T-helper 1 cell treated with Interleukin-12 subunit alpha and Interleukin-12 subunit beta and Interleukin-4 antibody, amounts not matched to agents 30 ng/mL and 1 ng/mL, for 36 hours (primary cell): ENCODE results near the gene SLC45A3. TPM values are rescaled to one million over a fixed set of nuclear protein-coding genes. Genes with fewer than 3 reads are reported as not detected.

Experiments
- intact Hi-C: fragments of 100-400 bp; cut with micrococcal nuclease; formaldehyde crosslinking; loops from one replicate; pipeline ENCODE4 v1.15.1; 2024
- total RNA-seq: library from RNA; stranded (reverse); gene quantifications from 2 replicates; pipeline ENCODE4 v1.2.3, GENCODE V29; 2022

The SLC45A3 gene
- total RNA-seq, 1 donor from 2014 or later = 0.27 TPM

DNA sequence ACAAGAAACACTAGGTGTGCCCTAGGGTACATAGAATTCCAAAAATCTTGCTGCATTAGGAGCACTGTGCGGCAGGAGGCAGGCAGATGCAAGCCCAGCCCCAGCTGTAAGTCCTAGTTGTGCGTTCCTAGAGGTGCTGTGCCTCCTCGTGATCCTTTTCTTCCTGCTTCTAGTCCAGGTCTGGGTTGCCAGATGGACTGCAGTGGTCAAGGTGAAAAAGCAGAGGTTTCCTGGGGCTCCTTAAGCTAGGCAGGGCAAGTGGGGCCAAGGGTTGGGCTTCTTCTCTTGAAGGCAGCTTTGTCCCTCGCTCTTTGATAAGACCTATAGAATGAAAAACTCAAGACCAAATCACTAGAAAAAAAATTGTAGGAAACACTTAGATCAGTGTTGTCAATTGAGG, 21.6 kb upstream of the SLC45A3 start:
- intact Hi-C loops = no loop called here

DNA sequence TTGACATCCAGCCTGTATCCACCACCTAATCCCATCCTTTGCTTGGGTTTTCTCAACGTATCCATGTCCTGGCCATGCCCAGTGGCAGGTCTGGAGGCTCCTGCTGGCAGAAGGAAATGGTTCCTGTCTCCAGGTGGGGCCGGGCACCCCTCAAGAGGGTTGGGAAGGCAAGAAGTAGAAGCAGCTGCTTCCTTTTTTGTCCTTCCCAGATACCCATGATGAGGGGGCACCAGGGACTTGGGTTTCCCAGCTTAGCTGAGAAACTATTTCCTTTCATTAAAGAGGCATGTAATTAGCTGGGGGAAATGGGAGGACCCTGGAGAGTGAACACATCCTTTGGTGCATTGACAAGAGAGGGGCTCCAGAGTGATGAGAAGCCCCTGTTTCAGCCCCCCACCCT, 21.1 kb upstream of the SLC45A3 start:
- intact Hi-C loops = no loop called here

DNA sequence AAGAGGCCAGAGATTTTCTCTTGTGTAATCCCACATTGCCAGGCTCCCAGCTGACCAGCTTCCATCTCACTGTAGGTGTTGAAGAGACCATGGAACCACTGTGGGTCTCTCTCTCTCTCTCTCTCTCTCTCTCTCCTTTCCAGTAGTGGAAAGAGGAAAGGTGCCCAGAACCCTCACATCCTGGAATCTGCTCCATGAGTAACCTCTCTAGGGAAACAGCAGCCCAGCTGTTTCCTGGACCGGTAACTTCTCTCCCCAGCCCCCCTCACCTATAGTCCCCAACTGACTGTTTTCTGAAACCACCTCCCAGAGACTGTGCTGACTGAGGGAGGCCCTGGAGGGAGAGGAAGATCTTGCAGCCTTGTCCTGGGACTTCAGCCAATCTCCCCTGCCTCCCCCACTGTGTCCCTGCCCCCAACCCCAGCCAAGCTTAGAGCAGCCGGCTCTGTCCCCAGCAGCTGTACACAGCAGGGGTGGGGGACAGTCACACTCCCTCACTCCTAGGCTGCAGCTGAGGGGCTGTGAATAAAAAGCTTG, 20.6 kb upstream of the SLC45A3 start:
- intact Hi-C loops = no loop called here

DNA sequence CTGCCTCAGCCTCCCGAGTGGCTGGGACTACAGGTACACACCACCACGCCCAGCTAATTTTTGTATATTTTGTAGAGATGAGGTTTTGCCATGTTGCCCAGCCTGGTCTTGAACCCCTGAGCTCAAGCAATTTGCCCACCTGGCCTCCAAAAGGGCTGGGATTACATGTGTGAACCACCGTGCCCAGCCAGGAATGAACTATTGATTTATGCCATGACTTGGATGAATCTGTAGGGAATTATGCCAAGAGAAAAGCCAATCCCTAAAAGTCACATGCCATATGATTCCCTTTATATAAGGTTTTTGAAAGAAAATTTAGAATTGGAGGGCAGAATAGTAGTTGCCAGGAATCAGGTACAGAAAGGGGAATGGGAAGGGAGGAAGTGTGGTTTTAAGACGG, 19.1 kb upstream of the SLC45A3 start:
- intact Hi-C loops = no loop called here

DNA sequence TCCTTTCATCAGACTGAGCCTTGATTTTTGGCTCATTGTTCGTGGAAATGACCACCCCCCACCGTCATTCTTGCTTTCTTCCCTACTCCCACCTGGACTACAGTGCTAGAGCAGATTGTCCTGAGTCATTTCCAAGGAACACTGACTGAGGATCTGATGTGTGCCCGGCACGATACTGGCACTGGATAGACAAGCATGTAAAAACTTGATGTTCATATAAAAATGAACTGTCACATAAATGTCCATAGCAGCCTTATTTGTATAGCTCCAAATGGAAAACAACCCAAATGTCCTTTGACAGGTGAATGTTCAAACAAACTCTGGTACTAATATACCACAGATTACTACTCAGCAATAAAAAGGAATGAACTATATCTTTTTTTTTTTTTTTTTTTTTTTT, 18.6 kb upstream of the SLC45A3 start:
- intact Hi-C loops = no loop called here

DNA sequence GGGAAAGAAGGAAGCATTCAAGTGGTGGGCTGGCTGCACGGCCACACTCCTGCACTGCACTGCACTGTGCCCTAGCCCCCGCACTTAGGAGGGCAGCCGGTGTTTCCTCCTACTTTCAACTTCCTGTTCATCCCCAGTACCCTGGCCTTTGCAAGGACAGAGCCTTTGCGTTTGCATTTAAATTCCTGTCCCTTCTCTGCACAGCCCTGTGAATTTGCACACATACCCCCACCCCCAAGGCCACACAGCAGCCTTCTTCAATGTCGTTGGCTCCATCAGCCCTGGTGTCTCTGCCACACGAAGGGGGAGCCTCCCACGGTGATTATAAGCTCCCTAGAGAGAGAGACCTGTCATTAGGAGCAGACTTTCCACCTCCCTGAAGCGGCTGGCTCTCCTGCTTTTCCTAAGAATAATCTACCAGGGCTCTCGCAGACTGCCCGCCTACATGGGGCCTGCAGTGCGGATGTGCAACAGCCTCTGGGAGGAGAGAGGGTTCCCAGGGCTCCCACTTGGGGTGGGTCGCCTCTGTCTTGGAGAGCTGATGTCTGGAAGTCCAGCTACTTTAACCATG, 13.2 kb upstream of the SLC45A3 start:
- intact Hi-C loops = no loop called here

DNA sequence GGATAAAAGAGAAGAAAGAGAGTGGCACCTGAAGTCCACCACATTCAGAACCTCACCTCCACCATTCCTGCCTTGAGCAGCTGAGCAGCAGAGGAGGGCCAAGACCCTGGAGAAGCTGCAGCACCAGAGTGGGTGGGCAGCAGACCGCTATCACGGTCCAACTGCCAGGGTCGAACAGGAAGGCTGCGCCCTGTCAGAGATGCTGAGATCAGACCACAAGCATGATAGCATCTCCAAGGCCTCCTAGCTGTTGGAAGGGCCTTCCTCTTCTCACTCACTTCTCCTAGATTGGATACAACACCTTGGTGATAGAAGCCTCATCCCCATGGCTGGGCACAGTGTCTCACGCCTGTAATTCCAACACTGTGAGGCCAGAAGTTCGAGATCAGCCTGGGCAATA, 12.1 kb upstream of the SLC45A3 start:
- intact Hi-C loops = no loop called here

DNA sequence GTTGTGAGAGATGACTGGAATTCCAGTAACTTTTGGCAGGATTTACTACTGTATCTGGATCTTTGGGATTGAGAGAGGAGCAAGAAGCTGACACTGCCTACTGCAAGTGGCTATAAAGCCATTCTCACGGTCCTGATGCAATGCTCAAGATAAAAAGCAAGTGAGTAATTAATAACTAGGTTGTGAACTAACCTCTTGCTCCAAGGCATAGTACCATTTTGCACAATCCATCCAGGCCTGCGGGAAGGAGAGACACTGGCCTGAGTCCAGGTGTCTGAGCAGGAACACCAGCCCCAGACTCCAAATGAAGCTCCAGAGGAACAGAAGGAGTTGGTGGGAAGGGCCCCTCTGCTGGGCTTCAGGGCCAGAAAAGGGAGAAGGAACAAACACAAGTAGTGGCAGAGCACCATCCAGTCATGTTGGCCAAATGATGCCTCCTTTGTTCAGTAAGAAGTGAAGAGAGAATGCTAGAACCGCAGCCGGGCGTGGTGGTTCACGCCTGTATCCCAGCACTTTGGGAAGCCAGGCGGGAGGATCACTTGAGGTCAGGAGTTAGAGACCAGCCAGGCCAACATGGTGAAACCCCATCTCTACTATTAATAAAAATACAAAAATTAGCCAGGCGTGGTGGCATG, 9.9 kb upstream of the SLC45A3 start:
- intact Hi-C loops = no loop called here

DNA sequence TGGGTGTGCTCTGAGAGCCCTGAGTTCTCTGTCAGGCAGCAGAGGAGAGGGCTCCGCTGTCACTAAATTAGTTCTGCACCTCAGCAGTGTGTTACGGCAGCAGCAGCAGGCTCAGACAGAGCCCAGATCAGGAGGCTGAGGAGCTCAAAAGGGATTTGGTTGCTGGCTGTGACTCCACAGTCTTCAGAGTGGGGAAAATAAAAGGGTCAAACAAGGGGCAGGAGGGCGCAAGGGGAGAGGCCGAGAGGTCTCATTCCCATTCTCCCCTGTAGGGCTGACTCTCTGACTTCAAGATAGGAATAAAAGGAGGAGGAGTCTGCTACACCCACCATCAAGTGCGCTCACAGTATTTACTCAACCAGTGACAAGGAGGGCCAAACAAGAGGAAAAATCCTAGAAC, 9.2 kb upstream of the SLC45A3 start:
- intact Hi-C loops = no loop called here

DNA sequence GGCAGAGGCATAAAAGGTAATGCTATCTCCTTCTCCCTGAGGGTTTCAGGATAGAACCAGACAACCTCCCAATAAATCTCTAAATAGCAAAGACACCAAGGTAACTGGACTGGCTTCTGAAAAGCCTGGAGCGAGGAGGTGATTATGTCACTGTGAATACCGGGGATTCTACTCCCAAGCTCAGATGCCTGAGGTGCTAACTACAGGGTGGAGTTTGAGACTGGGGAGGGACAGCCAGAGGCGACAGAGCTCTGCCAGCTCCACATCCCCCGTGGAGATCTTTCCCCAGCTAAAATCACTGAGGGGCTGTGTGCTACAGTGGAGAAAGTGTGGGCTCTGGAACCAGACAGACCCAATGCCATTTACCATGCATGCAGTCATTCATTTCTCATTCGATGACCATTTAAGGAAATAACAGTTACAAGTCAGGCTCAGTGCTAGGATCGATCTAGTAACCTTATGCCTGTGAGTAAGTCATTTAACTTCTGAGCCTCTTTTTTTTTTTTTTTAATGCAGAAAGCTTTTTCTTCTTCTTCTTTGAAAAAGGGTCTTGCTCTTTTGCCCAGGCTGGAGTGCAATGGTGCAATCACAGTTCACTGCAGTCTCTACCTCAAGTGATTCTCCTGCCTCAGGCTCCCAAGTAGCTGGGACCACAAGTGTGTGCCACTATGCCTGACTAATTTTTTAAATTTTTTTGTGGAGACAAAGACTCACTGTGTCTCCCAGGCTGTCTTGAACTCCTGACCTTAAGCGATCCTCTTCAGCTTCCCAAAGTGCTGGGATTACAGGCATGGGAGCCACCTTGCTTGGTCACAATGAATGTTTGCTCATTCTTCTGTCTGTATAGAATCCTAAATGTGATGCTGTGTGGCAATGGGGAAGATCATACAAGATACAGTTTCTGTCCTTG, 8.1 kb upstream of the SLC45A3 start:
- intact Hi-C loops = no loop called here

DNA sequence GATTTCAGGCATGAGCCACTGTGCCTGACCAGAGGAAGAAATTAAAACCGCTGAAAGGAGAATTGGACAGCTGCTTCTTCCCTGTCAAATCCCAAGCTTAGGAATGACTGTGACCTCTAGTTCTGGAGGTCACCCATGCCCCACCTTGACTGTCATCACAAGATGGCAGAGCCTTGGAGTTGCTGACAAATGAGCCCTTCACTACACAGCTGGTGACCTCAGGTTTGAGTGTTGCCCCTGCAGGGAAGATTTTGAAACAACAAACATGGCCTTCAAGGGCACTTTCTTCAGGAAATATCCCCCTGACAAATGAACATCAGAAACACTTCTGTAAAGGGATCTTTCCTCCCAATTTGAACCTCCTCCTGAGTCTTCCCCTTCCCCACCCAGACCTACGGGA, 6.9 kb upstream of the SLC45A3 start:
- intact Hi-C loops = no loop called here

DNA sequence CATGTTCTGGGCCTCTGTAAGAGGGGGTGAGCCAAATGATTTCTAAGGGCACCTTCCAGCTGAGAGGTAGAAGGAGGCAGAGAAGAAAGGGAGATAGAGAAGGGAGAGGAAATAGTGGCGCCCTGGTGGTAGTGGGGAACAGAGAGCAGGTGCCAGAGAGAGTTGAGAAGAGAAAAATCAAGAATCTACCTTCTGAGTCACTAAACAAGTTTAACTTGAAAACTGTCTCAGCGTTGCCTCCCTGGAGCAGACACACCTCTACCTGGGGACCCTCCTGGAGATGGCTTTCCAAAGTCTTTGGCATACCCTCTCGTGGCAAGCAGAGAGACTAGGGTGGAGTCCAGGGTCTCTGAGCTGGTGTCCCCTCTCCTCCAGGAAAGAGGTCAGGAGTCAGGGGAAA, 1.1 kb upstream of the SLC45A3 start:
- intact Hi-C loops = no loop called here

DNA sequence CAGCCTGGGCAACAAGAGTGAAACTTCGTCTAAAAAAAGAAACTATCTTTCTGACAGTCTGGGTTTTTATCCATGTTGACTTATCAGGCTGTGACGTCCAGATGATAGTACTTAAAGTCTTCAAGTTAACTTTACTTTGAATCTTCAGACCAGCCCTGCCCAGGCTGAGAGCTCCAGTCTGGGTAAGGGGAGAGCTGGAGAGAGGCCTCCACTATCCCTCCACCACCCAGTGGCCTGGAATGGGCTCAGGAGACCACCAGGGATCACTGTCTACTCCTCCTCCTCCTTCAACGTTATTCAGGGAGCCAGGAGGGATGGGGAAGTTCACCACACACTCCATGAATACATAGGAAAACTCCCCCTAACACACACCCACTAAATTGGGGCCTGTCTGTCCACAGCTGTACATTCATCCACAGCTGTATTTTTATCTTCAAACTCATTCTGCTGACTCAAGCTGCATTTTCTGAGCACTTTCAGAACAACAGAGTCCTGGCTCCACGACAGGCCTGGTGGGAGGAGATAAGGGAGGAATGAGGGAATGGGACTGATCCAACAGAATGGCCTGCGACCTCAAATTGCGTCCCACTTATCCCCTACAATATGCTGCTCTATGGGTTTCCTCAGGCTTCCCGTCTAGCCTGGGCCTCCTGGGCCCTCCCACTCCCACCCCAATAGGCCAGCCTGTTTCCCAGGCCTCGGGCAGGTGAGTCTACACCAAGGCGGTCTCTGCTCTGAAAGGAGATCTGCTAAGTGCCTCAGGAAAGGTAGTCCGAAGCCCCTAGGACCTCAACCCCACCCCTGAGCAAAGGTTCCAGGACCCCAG, 1.8 kb downstream of the SLC45A3 start:
- intact Hi-C loops = no loop called here

DNA sequence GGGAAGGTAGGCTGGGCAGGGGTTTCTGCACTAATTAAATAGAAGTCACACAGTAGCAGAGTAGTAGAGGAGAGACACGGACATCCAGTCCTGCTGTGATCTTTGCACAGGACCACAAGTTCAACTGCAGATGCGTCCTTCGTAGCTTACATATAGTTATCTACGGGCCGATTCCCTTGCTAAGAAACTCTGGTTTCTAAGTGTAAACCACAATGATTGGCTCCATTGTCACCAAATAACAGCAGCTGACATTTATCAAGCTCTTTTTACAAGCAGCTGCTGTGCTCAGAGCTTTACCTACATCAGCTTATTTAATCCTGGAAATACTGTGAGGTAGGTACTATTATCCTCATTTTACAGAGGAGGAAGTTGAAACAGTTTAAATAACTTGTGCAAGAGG, 3.1 kb downstream of the SLC45A3 start:
- intact Hi-C loops = no loop called here

DNA sequence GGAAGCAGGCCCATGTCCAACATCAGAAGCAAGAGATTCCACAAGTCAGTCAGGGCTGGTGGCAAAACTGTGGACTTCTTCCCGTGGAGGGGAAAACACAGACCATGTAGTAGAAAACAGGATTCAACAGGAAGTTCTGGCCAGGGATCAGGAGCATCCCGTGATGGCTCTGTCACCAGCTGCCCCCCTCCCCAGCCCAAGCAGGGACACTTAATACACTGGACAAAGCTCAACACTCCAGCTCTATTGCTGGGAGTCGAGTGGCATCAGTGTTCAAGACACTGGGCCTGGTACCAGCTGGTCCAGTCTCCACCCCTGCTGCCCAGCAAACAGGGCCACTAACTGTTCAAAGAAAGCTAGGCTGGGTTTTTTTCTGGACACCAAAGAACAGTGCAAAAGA, 3.7 kb downstream of the SLC45A3 start:
- intact Hi-C loops = no loop called here

DNA sequence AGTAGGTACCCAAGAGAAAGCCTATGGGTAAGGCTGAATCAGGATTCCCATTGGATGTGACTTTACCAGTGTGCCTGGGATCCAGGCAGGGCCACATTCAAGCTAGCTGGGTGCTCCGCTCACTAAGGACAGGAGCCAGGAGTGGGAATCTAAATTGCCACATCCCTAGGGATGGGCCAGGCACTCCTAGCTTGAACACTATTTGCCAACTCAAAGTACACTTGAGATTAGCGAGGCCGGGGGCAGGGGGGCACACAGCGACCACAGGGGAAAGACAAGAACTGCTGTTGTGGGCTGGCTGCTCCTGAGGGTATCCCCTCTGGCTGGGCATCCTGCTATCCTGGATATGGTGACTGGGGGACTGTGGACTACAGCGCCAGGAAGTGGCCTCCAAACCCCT, 4.3 kb downstream of the SLC45A3 start:
- intact Hi-C loops = no loop called here

DNA sequence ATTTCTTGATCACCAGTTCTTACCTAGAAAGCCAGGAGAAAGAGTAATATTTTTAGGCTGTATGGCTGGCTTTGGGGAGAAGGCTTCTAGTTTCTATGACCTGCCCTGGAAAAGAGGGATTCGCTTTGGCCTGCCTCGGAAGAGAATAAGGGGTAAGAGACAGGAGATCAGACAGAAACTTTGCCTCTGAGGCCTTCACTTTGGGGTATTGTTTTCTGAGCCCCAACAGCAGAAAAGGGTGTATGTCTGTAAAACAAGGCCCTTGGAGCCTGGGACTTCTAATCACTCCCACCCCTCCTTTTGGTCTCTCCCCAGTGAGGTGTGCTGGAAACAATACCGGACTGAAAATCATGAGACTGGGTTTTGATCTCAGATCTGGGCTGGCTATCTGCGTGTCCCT, 5.1 kb downstream of the SLC45A3 start:
- intact Hi-C loops = no loop called here

DNA sequence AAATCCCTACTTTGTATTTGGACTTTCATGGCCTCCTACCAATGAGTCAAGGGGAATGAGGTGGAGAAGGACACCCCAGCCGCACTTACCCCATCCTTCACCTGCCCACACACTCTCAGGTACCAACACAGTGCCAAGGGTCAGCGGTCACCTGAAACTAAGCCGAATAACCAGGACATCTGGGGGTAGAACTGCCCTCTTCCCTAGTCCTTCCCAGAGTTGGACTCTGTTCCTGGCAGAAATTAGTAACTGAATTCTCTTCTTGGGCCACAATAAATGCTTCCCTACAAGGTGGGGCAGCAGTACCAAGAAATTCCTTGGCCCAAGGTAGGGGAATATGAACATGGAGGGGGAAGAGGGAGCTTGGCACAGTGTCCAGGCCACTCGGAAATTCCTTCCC, 7.3 kb downstream of the SLC45A3 start:
- intact Hi-C loops = no loop called here

DNA sequence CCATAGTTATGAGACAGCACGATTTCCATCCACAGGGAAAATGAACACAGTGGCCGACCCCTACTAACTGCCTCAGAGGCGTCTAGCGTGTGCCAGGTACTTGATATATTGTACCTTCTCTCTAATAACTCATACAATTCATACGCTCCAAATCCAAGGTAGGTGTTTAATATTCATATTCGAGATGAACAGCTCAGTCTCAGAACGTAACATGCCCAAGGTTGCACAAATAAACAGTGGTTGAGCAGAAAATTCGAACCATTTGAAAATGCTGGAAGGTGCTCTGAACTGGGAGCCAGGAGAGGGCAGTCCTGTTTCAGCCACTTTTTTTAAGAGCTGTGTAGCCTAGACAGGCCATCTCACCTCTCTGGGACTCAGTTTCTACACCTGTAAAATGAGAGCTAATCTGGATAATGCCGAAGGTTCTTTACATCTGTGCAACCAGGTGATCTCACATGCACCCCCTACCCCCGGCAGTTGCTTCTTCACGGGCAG, 7.9 kb downstream of the SLC45A3 start:
- intact Hi-C loops = no loop called here

DNA sequence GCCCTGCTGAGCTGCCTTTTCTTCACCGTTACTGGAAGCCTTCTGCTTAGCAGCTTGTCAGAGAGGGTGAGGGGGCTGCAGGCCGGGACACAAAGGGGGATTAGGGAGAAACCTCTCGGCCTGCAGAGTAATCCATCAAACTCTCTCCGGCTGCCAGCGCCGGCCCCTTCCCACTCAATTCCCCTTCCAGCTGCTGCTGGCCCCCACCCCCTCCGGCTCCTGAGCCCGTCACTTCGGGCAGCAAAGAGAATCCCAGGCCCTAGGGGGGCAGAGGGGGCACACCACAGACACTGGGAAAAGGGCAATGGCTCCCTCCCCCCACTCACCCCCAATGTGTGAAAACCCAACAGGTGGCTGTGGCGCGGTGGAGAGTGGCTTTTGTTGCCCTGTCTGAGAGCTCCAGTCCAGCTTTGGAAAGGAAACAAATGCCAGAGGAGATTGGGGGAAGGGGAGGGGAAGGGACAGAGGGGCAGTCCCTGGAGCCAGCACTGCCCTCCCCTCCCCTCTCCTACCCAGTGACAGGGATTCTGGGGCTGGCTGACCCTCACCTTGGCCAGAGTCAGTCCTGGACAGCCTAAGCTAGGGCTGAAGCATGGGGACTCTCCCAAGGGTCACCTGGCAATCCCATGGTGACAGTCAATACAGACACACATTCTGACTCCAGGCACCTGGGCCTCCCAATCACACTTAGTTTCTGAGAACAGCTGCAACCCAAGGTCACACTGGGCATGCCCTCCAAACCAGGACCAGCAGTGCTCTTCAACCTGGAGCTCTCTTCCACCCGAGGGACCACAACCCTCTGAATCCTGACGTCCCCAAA, 9.5 kb downstream of the SLC45A3 start:
- intact Hi-C loops = no loop called here

DNA sequence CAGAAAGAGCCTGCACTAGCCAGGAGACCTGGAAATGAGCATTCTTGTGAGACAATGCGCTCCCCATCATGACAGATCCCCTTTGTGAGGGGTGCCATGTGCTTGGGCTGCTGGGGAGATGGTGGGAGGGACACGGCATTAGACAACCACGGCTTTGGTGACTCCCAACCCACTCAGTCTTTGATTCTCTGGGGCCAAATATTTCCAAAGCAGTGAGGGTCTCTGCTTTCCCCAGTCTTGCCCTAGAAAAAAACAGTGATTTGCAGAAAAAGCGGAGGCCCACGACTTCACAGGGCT, 10.2 kb downstream of the SLC45A3 start:
- intact Hi-C loops = no loop called here
